Skeletal muscle satellite cell (primary cell): ENCODE data around the gene SPINT2.

Experiments
- H3K27me3 ChIP-seq: 2 replicates; pipeline ENCODE4 v1.7.0; 2013; ENCODE audit warnings: low read length; ENCODE audit not compliant: control insufficient read depth, insufficient read depth
- H3K36me3 ChIP-seq: 2 replicates; pipeline ENCODE4 v1.7.0; 2013; ENCODE audit warnings: mild to moderate bottlenecking, control low read depth, low read length; ENCODE audit not compliant: insufficient read depth
- H3K4me1 ChIP-seq: 2 replicates; pipeline ENCODE4 v1.7.0; 2013; ENCODE audit warnings: low read length; ENCODE audit not compliant: control insufficient read depth, insufficient read depth
- H3K4me2 ChIP-seq: 2 replicates; pipeline ENCODE4 v1.7.0; 2013; ENCODE audit warnings: mild to moderate bottlenecking, low read length
- H3K4me3 ChIP-seq: 2 replicates; pipeline ENCODE4 v1.7.0; 2013; ENCODE audit warnings: low read length
- H3K9ac ChIP-seq: 2 replicates; pipeline ENCODE4 v1.7.0; 2013; ENCODE audit warnings: mild to moderate bottlenecking, low read depth, low read length, moderate library complexity
- H3K9me3 ChIP-seq: replicated peaks from 2 replicates; pipeline ENCODE4 v1.7.0; 2013; ENCODE audit warnings: mild to moderate bottlenecking, control low read depth, low read length

SPINT2 gene

DNA sequence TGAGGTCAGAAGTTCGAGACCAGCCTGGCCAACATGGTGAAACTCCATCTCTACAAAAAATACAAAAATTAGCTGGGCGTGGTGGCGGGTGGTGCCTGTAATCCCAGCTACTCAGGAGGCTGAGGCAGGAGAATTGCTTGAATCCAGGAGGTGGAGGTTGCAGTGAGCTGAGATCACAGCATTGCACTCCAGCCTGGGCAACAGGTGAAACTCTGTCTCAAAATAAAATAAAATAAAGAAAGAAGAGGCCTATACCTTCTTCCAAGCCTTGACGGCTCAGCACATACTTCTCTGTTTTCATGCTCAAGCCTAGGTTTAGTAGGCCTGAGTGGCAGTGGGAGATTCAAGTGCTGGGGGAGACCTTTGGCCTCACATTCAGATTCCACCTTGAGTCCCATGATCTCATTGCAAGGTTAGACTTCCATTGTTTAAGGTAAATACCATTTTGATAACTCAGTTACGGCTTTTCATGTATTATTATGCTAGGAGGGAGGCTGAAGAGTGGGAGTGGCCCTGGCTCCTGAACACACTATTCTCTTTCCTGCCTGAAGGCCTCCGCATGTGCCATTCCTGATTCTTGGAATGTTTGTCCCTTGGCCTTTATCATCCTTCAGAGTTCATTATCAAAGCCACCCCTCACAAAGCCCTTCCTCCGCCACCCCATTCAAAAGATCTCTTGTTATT is 1.6 kb upstream of the SPINT2 start:
- no peaks in the 10 kb centered on the region for H3K36me3 ChIP-seq
- H3K4me2 ChIP-seq, result no peak overlapping the region
- H3K9ac ChIP-seq, result no peak overlapping the region
- no peaks in the 10 kb centered on the region for H3K9me3 ChIP-seq
- H3K4me3 ChIP-seq, result no peak overlapping the region
- peaks cover 19% of the 10 kb centered on the region for H3K4me1 ChIP-seq
- no peaks in the 10 kb centered on the region for H3K27me3 ChIP-seq

DNA sequence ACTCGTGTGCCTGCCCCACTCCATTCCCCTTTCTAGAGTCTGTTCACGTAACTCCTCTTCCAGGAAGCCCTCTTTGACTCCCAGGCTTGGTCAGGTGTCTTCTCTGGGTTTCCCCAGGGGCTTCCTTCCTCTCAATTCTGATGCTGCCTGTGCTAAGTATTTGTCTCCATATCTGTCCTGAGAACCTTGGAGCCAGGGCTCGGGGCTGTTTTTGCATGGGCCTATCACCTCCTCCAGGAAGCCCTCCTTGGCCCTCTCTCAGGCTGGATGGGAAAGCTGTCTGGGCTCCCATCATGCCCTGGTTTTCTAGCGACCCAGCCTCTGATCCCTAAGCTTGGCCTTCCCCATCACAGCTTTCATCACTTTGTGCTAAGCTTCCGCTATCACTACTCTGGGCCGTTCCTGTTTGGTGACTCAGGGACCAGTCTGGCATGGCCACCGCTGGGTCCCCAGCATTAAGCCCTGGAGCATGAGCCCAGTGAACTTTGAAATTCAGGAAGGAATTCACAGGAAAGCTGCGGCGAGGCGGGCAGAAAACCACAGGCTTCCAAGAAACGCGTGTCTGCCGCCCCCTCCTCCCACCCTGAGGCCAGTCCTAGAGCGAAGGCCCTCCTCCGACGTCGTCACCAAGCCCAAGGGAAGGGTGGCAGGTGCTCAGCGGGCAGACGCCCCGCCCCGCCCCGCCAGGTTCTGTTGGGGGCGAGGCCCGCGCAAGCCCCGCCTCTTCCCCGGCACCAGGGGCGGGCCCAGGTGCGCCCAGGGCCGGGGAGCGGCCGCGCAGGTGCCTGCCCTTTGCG is 486 bp upstream of the SPINT2 start:
- Histone ChIP-seq H3K4me1 (peaks cover 19% of the 10 kb centered on the region), H3K9me3 (no peaks in the 10 kb centered on the region), H3K9ac (no peak overlapping the region), H3K4me3 (peak overlapping the region; percentile 65), H3K4me2 (peak overlapping the region; percentile 83), H3K36me3 (no peaks in the 10 kb centered on the region), H3K27me3 (no peaks in the 10 kb centered on the region)

DNA sequence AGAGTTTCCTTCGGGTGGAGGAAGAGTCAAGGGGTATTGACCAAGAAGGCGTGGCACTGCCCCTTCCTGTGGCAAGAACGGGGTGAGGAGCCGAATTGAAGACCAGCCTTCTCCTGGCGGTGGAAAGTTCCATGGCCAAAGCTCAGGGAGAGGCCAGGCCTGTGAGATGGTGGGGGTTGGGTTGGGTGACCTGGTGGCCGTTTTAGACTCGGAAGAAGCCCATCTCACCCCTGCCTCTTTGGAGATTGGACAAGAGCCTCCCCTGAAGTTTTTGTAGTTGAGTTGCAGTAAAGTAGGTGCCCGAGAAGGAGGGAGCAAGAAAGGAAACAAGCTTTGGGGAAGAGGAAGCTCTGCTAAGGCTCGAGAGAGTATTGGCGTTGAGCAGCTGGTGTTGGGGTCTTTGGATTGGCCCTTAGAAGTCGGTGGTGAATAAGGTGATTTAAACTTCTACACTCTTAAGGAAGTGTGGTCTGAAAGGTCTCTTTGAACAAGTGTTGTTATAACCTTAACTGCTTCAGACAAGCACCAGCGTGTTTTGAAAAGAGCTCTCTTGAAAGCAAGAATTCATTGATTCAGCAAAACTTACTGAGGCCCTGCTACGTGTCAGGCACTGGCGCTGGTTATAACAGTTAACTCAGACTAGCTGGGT is 964 bp downstream of the SPINT2 start:
- Histone ChIP-seq H3K4me2 (no peak overlapping the region), H3K4me3 (no peak overlapping the region), H3K4me1 (peaks cover 26% of the 10 kb centered on the region), H3K9ac (no peak overlapping the region), H3K36me3 (no peaks in the 10 kb centered on the region), H3K9me3 (no peaks in the 10 kb centered on the region), H3K27me3 (no peaks in the 10 kb centered on the region)

DNA sequence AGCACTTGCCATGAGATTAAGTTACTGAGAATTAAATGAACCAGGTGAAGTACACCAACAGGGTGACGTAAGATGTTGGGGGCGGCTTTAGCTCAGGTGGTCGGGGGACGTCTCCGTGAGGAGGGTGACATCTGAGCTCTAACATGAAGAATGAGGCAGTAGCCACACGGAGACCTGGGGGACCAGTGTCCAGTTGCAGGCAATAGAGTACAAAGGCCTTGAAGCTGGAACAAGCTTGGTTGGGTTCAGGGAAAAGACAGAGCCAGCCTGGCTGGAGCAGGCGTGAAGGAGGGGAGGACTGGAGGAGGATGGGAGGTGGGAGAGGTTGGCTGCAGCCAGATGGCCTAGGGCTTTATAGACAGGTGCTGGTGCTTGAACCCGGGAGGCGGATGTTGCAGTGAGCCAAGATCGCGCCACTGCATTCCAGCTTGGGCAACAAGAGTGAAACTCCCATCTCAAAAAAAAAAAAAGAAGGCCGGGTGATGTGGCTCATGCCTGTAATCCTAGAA is 1.6 kb downstream of the SPINT2 start:
- Histone ChIP-seq H3K9ac (no peak overlapping the region), H3K4me1 (peaks cover 32% of the 10 kb centered on the region), H3K4me3 (no peak overlapping the region)

DNA sequence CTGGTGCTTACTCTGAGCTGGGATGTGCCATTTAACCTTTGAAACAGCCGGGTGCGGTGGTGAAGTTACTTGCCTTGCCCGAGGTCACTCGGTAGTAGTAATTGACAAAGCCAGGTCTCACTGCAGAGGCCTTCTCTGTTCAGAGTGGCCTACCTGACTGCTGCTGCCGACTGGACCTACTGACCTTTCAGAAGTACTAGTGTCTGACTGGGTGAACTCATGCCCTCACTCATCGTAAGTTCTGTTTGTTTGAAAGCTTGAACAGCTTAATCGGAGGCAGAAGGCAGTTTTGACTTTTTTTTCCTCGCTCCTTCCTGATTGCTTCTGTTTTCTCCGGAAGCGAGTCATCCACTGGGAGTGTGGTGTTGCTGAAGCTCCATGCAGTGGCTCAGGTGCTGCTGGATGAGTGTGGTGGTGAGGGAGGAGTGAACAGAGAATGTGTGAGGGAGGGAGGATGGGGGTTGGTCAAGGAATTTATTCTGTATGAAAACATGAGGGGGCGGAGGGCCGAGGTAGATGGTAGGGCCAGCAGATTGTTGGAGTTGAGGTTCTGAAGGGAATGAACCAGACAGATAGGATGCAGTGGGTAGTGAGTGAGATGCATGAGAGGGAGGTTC is 2.7 kb downstream of the SPINT2 start:
- no peaks in the 10 kb centered on the region for H3K36me3 ChIP-seq
- peaks cover 32% of the 10 kb centered on the region for H3K4me1 ChIP-seq
- H3K27me3 ChIP-seq, result no peaks in the 10 kb centered on the region
- no peaks in the 10 kb centered on the region for H3K9me3 ChIP-seq
- no peak overlapping the region for H3K4me3 ChIP-seq
- no peak overlapping the region for H3K9ac ChIP-seq
- no peak overlapping the region for H3K4me2 ChIP-seq

More for the DNA sequence above, 1.6 kb downstream of the SPINT2 start:
- Histone ChIP-seq H3K9me3 (no peaks in the 10 kb centered on the region), H3K36me3 (no peaks in the 10 kb centered on the region), H3K27me3 (no peaks in the 10 kb centered on the region), H3K4me2 (no peak overlapping the region)

DNA sequence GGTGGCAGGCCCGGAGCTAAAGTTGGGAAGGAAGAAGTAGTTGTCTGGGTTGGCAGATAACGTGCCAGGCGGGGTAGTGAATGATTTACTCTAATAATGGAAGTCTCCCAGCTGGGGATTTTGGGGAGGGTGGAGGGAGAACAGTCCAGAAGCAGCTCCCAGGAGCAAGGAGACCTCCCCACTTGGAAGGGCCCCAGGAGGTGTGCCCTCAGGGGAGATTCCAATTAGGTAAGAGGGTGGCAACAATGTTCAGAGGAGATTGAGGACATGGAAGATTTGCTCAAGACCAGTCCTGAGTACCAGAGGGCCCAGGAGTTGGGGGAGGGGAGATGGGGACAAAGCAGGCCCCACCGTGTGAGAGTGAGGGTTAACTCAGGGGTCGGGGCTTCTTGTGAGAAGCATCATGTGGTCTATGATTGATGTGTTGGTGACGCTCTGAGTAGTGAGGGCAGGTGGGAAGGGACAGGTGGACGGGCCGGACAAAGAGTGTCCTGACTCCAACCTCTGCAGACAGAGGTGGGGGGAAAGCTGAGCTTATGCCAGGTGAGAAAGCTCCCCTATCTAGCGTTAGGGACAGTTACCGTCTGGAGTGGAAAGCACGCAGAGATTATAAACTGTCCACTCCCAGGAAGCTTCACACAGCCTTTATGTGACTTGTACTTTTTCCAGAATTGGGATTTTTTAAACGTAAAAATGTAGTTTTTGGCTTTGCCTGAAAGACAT is 3.5 kb downstream of the SPINT2 start:
- no peaks in the 10 kb centered on the region for H3K9me3 ChIP-seq
- no peaks in the 10 kb centered on the region for H3K27me3 ChIP-seq
- H3K4me2 ChIP-seq, result no peak overlapping the region
- H3K36me3 ChIP-seq, result no peaks in the 10 kb centered on the region
- H3K4me1 ChIP-seq, result peaks cover 32% of the 10 kb centered on the region
- H3K9ac ChIP-seq, result no peak overlapping the region
- H3K4me3 ChIP-seq, result no peak overlapping the region

DNA sequence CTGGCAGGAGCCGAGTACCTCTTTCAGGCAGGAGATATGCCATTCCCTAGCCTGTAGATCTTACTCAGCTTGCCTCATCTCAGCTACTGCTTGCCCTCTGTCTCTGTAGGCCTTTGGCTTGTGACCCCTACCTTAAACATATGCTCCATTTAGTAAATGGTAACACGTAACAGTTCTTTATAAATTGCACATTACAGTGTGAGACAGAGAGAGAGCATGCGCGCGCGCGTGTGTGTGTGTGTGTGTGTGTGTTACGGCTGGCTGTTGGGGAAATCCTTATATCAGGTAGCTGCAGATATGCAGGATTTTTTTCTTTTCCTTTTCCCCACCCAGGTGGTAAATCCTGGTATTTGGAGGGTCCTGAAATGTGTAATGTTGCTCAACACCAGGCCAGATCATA is 4.2 kb downstream of the SPINT2 start:
- Histone ChIP-seq H3K4me3 (no peak overlapping the region), H3K4me1 (peaks cover 32% of the 10 kb centered on the region), H3K4me2 (no peak overlapping the region), H3K9me3 (no peaks in the 10 kb centered on the region), H3K27me3 (no peaks in the 10 kb centered on the region), H3K9ac (no peak overlapping the region), H3K36me3 (no peaks in the 10 kb centered on the region)

DNA sequence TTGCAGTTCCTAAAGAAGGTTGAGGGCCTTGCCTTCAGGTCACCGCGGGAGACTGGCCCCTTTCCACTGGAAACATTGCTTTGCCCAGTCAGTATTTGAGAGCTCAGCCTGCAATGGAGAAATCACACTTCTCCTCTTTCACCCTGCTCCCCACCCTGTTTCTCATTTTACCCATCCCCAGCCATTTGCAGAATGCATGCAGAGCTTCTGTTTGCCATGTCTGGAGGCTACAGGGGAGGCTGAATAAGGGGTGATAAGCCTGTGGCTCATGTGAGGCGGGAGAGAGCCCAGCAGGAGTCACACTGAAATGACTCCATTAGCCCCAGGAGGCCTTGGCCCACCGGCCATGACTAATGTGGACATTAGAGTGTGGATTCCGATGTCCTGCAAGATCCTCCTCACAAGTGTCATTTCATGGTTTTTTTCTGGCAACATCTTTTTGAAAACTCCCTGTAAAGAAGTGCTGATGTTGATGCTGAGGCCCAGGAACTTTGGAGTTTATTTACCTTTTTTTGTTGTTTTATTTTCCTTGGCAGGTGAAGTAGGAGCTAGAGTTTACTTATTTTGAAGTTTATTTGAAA is 6.3 kb downstream of the SPINT2 start:
- no peak overlapping the region for H3K4me3 ChIP-seq
- H3K27me3 ChIP-seq, result no peaks in the 10 kb centered on the region
- H3K4me2 ChIP-seq, result peak overlapping the region; percentile 33
- H3K9me3 ChIP-seq, result no peaks in the 10 kb centered on the region
- H3K9ac ChIP-seq, result no peak overlapping the region
- no peaks in the 10 kb centered on the region for H3K36me3 ChIP-seq
- peaks cover 22% of the 10 kb centered on the region for H3K4me1 ChIP-seq

DNA sequence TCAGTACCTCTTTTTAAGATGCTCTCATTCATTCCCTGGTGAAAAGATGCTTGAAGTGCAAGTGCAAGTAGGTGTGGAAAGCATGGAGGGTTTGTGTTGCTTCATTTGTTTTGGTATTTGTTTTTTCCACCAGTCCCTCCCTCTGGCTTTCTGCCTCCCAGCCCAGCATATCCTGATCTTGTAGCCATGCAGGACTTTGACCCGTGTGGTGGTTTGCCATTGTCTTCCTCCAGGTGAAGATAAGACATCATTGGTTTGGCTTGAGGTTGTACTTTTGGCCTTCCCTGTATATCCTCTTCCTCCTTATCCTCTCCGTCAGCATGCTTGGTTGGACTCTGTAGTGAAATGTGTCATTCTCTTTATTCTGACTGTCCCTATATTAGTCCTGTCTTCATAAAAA is 9.1 kb downstream of the SPINT2 start:
- Histone ChIP-seq H3K4me2 (no peak overlapping the region), H3K4me1 (peaks cover 30% of the 10 kb centered on the region), H3K4me3 (no peak overlapping the region), H3K27me3 (no peaks in the 10 kb centered on the region), H3K9ac (no peak overlapping the region), H3K36me3 (no peaks in the 10 kb centered on the region), H3K9me3 (no peaks in the 10 kb centered on the region)

DNA sequence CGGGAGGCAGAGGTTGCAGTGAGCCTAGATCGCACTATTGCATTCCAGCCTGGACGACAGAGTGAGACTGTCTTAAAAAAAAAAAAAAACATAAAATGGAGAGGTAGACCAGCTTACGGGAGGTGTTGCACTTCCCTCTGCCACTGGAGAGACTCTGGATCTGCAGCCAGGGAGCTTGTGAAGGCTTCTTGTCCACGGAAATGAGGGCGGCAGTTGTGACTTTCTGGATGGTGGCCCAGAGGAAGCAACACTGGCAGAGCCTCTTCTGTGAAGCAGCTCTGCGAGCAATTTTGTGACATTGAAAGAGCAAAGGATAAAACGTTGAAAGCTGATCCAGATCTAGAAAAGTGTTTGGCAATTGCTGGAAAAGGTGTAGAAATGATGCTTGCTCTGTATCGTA is 10.4 kb downstream of the SPINT2 start:
- Histone ChIP-seq H3K9ac (no peak overlapping the region), H3K36me3 (no peaks in the 10 kb centered on the region), H3K4me2 (no peak overlapping the region), H3K4me1 (peaks cover 35% of the 10 kb centered on the region), H3K27me3 (no peaks in the 10 kb centered on the region), H3K4me3 (no peak overlapping the region), H3K9me3 (no peaks in the 10 kb centered on the region)
